Breast epithelium (tissue), 3 donors: Measurements from ENCODE around the gene CPN1.

Experiments used
- POLR2A ChIP-seq: fragments of 450-650 bp; IDR thresholded peaks from one replicate; pipeline ENCODE4 v1.6.1; 2016; ENCODE audit warnings: antibody characterized with exemption, mild to moderate bottlenecking, moderate library complexity
- TF ChIP-seq, protein P1 (sequence below), 3 donors: fragments of 450-650 bp; IDR thresholded peaks; one replicate each; pipeline ENCODE4 v1.5.1; 2016 to 2017; ENCODE audit warnings: antibody characterized with exemption in 3 of 3, mild to moderate bottlenecking in 3 of 3, moderate library complexity in 3 of 3

DNA sequence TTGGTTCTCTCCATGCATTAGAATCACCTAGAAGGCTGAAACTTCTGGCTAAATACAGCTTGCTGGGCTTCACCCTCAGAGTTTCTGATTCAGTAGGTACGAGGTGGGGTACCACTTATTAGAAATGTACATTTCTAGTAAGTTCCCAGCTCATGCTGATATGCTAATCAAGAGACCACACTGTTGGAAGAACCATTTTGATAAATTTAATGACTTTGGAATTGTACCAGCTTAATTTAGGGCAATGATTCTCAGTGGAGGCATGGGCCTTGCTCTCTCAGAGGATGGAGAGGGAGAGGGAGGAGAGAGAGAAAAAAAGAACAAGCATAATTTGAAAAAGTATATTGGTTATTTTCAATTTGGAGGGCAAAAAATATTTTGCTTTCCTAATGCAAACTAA lies 20.3 kb downstream of the CPN1 start:
- TF ChIP-seq, protein P1, sequence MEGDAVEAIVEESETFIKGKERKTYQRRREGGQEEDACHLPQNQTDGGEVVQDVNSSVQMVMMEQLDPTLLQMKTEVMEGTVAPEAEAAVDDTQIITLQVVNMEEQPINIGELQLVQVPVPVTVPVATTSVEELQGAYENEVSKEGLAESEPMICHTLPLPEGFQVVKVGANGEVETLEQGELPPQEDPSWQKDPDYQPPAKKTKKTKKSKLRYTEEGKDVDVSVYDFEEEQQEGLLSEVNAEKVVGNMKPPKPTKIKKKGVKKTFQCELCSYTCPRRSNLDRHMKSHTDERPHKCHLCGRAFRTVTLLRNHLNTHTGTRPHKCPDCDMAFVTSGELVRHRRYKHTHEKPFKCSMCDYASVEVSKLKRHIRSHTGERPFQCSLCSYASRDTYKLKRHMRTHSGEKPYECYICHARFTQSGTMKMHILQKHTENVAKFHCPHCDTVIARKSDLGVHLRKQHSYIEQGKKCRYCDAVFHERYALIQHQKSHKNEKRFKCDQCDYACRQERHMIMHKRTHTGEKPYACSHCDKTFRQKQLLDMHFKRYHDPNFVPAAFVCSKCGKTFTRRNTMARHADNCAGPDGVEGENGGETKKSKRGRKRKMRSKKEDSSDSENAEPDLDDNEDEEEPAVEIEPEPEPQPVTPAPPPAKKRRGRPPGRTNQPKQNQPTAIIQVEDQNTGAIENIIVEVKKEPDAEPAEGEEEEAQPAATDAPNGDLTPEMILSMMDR (IDR thresholded peaks at IDR 0.05), result no peak
- no peak for TF ChIP-seq POLR2A
